Measurements from ENCODE around the gene MDH1.

GRCh38 chr2:63642946-63643345 lies 54.2 kb downstream of the MDH1 start:
- TF ChIP-seq YY1 (IDR thresholded peaks at IDR 0.05; ENCODE audit: insufficient read depth, insufficient read length) = no peak
- TF ChIP-seq ZNF274 (IDR thresholded peaks at IDR 0.05; ENCODE audit: low read depth, low read length) = no peak
- no peak for TF ChIP-seq SUZ12 (IDR thresholded peaks at IDR 0.05; ENCODE audit: extremely low read depth, insufficient read depth, insufficient read length)
